Ishikawa (cell line): ENCODE results near the gene GRM1.

Experiments
- CEBPB ChIP-seq: IDR thresholded peaks from 2 replicates; pipeline ENCODE4 v1.6.1; 2012
- CREB1 ChIP-seq: IDR thresholded peaks from 2 replicates; pipeline ENCODE4 v1.6.1; 2012; ENCODE audit warnings: low read depth
- EGR1 ChIP-seq: IDR thresholded peaks from 2 replicates; pipeline ENCODE4 v1.6.1; 2012
- EP300 ChIP-seq: IDR thresholded peaks from 2 replicates; pipeline ENCODE4 v1.6.1; 2012; ENCODE audit warnings: borderline replicate concordance
- FOXM1 ChIP-seq: IDR thresholded peaks from 2 replicates; pipeline ENCODE4 v1.6.1; 2012; ENCODE audit warnings: low read depth, borderline replicate concordance
- MAX ChIP-seq: IDR thresholded peaks from 2 replicates; pipeline ENCODE4 v1.6.1; 2012
- NFIC ChIP-seq: IDR thresholded peaks from 2 replicates; pipeline ENCODE4 v1.6.1; 2012
- RAD21 ChIP-seq: IDR thresholded peaks from 2 replicates; pipeline ENCODE4 v1.6.1; 2012; ENCODE audit warnings: low read depth
- REST ChIP-seq: IDR thresholded peaks from 2 replicates; pipeline ENCODE4 v1.6.1; 2012; ENCODE audit warnings: low read depth, mild to moderate bottlenecking
- TAF1 ChIP-seq: IDR thresholded peaks from 2 replicates; pipeline ENCODE4 v1.6.1; 2012; ENCODE audit warnings: low read depth, mild to moderate bottlenecking
- TCF12 ChIP-seq: IDR thresholded peaks from 2 replicates; pipeline ENCODE4 v1.6.1; 2012; ENCODE audit warnings: low read depth
- TEAD4 ChIP-seq: IDR thresholded peaks from 2 replicates; pipeline ENCODE4 v1.6.1; 2012
- USF1 ChIP-seq: IDR thresholded peaks from 2 replicates; pipeline ENCODE4 v1.6.1; 2012
- YY1 ChIP-seq: IDR thresholded peaks from 2 replicates; pipeline ENCODE4 v1.6.1; 2012; ENCODE audit warnings: low read depth
- ZBTB7A ChIP-seq: IDR thresholded peaks from 2 replicates; pipeline ENCODE4 v1.6.1; 2012; ENCODE audit warnings: low read depth

The GRM1 gene

GRCh38 chr6:146065690-146066089, 36.8 kb downstream of the GRM1 start:
- TF ChIP-seq TEAD4 (no peak), EGR1 (no peak), CREB1 (no peak), MAX (no peak), TAF1 (no peak), USF1 (no peak), YY1 (no peak), NFIC (no peak), ZBTB7A (no peak), CEBPB (no peak), RAD21 (no peak), EP300 (no peak), TCF12 (no peak), REST (no peak), FOXM1 (no peak)

GRCh38 chr6:146066506-146066905, 37.6 kb downstream of the GRM1 start:
- no peak for TF ChIP-seq FOXM1
- no peak for TF ChIP-seq MAX
- TF ChIP-seq RAD21: no peak
- no peak for TF ChIP-seq CREB1
- no peak for TF ChIP-seq REST
- no peak for TF ChIP-seq ZBTB7A

- TF ChIP-seq EP300: no peak
- no peak for TF ChIP-seq TEAD4
- no peak for TF ChIP-seq FOXM1
- no peak for TF ChIP-seq MAX
- no peak for TF ChIP-seq ZBTB7A
- no peak for TF ChIP-seq CEBPB
- TF ChIP-seq CREB1: no peak
- TF ChIP-seq TCF12: no peak
- TF ChIP-seq RAD21: no peak
- no peak for TF ChIP-seq USF1
Observed at GRCh38 chr6:146071781-146072180, 42.9 kb downstream of the GRM1 start.

GRCh38 chr6:146077992-146078391, 49.1 kb downstream of the GRM1 start:
- TF ChIP-seq MAX (no peak), FOXM1 (no peak), NFIC (no peak), TEAD4 (no peak), TAF1 (no peak), YY1 (no peak), CEBPB (no peak), USF1 (no peak), REST (no peak), RAD21 (no peak), CREB1 (no peak), TCF12 (no peak), EP300 (no peak)
